DND-41 (cell line): ENCODE data around the gene GPR89B.

Experiments used
- EZH2 ChIP-seq: IDR thresholded peaks from 3 replicates; pipeline ENCODE4 v1.6.1; 2012; ENCODE audit warnings: borderline replicate concordance, low read depth, mild to moderate bottlenecking, moderate library complexity, low read length, inconsistent platforms; ENCODE audit not compliant: severe bottlenecking
- TF ChIP-seq, protein P1 (sequence below): IDR thresholded peaks from 2 replicates; pipeline ENCODE4 v1.5.1; 2012; ENCODE audit warnings: borderline replicate concordance, low read length, moderate library complexity, mild to moderate bottlenecking; ENCODE audit not compliant: poor library complexity, severe bottlenecking; ENCODE audit errors: extremely low read depth

GRCh38 chr1:148010527-148010926, 82.3 kb downstream of the GPR89B start:
- TF ChIP-seq, protein P1, sequence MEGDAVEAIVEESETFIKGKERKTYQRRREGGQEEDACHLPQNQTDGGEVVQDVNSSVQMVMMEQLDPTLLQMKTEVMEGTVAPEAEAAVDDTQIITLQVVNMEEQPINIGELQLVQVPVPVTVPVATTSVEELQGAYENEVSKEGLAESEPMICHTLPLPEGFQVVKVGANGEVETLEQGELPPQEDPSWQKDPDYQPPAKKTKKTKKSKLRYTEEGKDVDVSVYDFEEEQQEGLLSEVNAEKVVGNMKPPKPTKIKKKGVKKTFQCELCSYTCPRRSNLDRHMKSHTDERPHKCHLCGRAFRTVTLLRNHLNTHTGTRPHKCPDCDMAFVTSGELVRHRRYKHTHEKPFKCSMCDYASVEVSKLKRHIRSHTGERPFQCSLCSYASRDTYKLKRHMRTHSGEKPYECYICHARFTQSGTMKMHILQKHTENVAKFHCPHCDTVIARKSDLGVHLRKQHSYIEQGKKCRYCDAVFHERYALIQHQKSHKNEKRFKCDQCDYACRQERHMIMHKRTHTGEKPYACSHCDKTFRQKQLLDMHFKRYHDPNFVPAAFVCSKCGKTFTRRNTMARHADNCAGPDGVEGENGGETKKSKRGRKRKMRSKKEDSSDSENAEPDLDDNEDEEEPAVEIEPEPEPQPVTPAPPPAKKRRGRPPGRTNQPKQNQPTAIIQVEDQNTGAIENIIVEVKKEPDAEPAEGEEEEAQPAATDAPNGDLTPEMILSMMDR: no peak
- no peak for TF ChIP-seq EZH2
